Effector memory CD4-positive, alpha-beta T cell (primary cell): ENCODE data around the gene ATP4B.

ENCODE experiments used
- DNase-seq, 3 donors: peaks; one replicate each; pipeline ENCODE4 v3.0.0-alpha.2; 2020
- H3K27ac ChIP-seq: 2 replicates; pipeline ENCODE4 v1.7.0; 2013; ENCODE audit warnings: mild to moderate bottlenecking, low read length, moderate library complexity; ENCODE audit not compliant: insufficient read depth, poor library complexity, severe bottlenecking
- H3K27me3 ChIP-seq: replicated peaks from 2 replicates; pipeline ENCODE4 v1.7.0; 2013; ENCODE audit warnings: mild to moderate bottlenecking, low read length; ENCODE audit not compliant: insufficient read depth, control insufficient read depth, poor library complexity, severe bottlenecking
- H3K36me3 ChIP-seq: 2 replicates; pipeline ENCODE4 v1.7.0; 2013; ENCODE audit warnings: mild to moderate bottlenecking, low read length, moderate library complexity; ENCODE audit not compliant: control insufficient read depth, insufficient read depth
- H3K4me1 ChIP-seq: 2 replicates; pipeline ENCODE4 v1.7.0; 2013; ENCODE audit warnings: low read length, mild to moderate bottlenecking; ENCODE audit not compliant: control insufficient read depth, insufficient read depth, poor library complexity, severe bottlenecking
- H3K4me3 ChIP-seq: 2 replicates; pipeline ENCODE4 v1.7.0; 2013; ENCODE audit warnings: low read length, low read depth, mild to moderate bottlenecking; ENCODE audit not compliant: insufficient read depth, poor library complexity, severe bottlenecking
- H3K9me3 ChIP-seq: 2 replicates; pipeline ENCODE4 v1.7.0; 2013; ENCODE audit warnings: mild to moderate bottlenecking, low read length, moderate library complexity; ENCODE audit not compliant: control insufficient read depth

ATP4B gene

GRCh38 chr13:113607889-113608635 lies 49.9 kb downstream of the ATP4B start:
- peaks cover 10% of the 10 kb centered on the region for H3K36me3 ChIP-seq

GRCh38 chr13:113607056-113607888 lies 50.7 kb downstream of the ATP4B start:
- Histone ChIP-seq H3K4me3 (no peak overlapping the region), H3K36me3 (peaks cover 9% of the 10 kb centered on the region), H3K9me3 (no peaks in the 10 kb centered on the region), H3K27ac (no peak overlapping the region), H3K27me3 (no peaks in the 10 kb centered on the region), H3K4me1 (no peaks in the 10 kb centered on the region)
- no peak for DNase-seq

More at GRCh38 chr13:113607889-113608635, 49.9 kb downstream of the ATP4B start:
- H3K9me3 ChIP-seq, result no peaks in the 10 kb centered on the region
- H3K27ac ChIP-seq, result no peak overlapping the region
- no peak for DNase-seq
- H3K4me1 ChIP-seq, result no peaks in the 10 kb centered on the region
- H3K27me3 ChIP-seq, result no peaks in the 10 kb centered on the region
- no peak overlapping the region for H3K4me3 ChIP-seq

DNA sequence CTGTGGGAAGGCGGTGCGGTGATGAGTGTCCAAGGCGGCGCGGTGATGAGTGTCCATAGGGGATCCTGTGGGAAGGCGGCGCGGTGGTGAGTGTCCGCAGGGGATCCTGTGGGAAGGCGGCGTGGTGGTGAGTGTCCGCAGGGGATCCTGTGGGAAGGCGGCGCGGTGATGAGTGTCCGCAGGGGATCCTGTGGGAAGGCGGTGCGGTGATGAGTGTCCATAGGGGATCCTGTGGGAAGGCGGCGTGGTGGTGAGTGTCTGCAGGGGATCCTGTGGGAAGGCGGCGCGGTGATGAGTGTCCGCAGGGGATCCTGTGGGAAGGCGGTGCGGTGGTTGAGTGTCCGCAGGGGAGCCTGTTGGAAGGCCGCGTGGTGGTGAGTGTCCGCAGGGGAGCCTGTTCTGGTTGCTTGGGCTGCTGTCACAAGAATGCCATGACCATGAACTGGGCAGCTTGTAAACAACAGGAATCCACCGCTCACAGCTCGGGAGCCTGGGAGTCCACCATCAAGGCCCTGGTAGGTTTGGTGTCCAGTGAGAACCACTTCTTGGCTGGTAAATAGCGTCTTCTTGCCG lies 52.0 kb downstream of the ATP4B start:
- H3K9me3 ChIP-seq, result no peaks in the 10 kb centered on the region
- no peaks in the 10 kb centered on the region for H3K4me1 ChIP-seq
- no peak overlapping the region for H3K27ac ChIP-seq
- no peak overlapping the region for H3K4me3 ChIP-seq
- H3K36me3 ChIP-seq, result peaks cover under 1% of the 10 kb centered on the region
- H3K27me3 ChIP-seq, result no peaks in the 10 kb centered on the region
- DNase-seq, result no peak

- H3K36me3 ChIP-seq, result no peaks in the 10 kb centered on the region
- H3K4me1 ChIP-seq, result no peaks in the 10 kb centered on the region
- H3K27ac ChIP-seq, result no peak overlapping the region
Observed at GRCh38 chr13:113605461-113605860, 52.5 kb downstream of the ATP4B start.

GRCh38 chr13:113604186-113604585 lies 53.8 kb downstream of the ATP4B start:
- Histone ChIP-seq H3K4me1 (no peaks in the 10 kb centered on the region), H3K36me3 (no peaks in the 10 kb centered on the region), H3K27me3 (no peaks in the 10 kb centered on the region), H3K4me3 (no peak overlapping the region), H3K27ac (no peak overlapping the region), H3K9me3 (no peaks in the 10 kb centered on the region)
- DNase-seq, result no peak

More at GRCh38 chr13:113605461-113605860, 52.5 kb downstream of the ATP4B start:
- DNase-seq, result no peak
- Histone ChIP-seq H3K9me3 (no peaks in the 10 kb centered on the region), H3K27me3 (no peaks in the 10 kb centered on the region), H3K4me3 (no peak overlapping the region)

- H3K27ac ChIP-seq, result no peak overlapping the region
Observed at GRCh38 chr13:113603116-113603710, 54.8 kb downstream of the ATP4B start.

GRCh38 chr13:113602291-113602988 lies 55.6 kb downstream of the ATP4B start:
- Histone ChIP-seq H3K9me3 (no peaks in the 10 kb centered on the region), H3K4me1 (no peaks in the 10 kb centered on the region), H3K36me3 (peaks cover 6% of the 10 kb centered on the region), H3K27me3 (no peaks in the 10 kb centered on the region), H3K4me3 (no peak overlapping the region), H3K27ac (no peak overlapping the region)
- no peak for DNase-seq

More at GRCh38 chr13:113603116-113603710, 54.8 kb downstream of the ATP4B start:
- Histone ChIP-seq H3K27me3 (no peaks in the 10 kb centered on the region), H3K4me3 (no peak overlapping the region), H3K36me3 (peaks cover 3% of the 10 kb centered on the region), H3K4me1 (no peaks in the 10 kb centered on the region), H3K9me3 (no peaks in the 10 kb centered on the region)
- DNase-seq, result no peak

DNA sequence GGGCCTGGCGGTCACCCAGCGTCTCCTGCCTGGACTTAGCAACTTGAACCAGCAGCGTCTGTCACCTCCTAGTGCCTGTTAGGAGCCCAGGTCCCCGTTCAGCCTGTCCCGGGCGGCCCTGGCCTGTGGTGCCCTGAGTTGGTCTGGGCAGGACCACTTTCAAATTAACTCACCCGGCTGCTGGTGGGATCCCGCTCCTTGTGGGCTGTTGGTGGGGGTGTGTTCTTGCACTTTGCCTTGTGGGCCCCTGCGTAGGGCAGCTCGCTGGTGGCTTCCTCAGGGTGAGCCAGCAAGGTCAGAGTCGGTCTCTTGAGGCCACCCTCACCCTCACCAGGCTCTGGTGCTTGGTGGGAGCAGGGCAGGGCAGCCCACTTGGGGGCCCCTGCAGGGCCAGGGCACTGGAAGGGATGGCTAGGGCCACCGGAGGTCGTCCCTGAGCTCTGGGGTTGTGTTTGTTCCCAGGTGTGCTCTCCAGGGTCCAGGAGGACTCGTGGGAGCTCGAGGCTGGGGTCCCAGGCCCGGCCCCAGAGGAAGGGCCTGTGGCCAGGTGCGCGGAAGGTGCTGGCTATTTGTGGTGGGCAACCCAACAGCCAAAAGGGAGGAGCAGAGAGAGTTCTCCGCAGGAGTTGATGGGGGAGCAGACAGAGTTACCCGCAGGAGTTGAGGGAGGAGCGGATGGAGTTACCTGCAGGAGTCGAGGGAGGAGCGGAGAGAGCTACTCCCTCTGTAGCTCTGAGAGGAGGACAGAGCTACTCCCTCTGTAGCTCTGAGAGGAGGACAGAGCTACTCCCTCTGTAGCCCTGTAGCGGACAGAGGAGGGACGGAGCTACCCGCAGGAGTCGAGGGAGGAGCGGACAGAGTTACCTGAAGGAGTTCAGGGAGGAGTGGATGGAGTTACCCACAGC lies 56.6 kb downstream of the ATP4B start:
- H3K4me1 ChIP-seq, result no peaks in the 10 kb centered on the region
- peaks cover 11% of the 10 kb centered on the region for H3K36me3 ChIP-seq
- H3K9me3 ChIP-seq, result no peaks in the 10 kb centered on the region
- DNase-seq, result no peak
- no peak overlapping the region for H3K4me3 ChIP-seq
- no peaks in the 10 kb centered on the region for H3K27me3 ChIP-seq
- H3K27ac ChIP-seq, result no peak overlapping the region

DNA sequence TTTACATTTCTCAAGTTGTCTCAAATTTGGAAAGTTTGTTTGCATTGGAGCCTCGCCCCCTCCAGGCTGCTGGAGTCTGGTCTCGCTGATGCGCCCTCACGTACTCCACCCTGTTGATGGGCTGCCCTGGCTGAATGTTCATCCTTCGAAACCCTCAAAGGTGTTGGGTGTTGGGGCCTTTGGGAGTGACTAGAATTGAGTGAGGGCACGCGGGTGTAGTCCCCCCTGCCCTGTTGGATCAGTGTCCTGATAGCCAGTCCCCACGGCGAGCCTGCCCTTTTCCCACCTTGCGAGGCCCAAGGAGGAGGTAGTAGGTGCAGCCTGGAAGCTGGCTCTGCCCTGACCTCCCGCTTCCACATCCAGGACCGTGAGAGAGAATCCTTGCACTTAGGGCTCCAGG lies 58.6 kb downstream of the ATP4B start:
- no peaks in the 10 kb centered on the region for H3K4me1 ChIP-seq
- H3K27ac ChIP-seq, result no peak overlapping the region
- no peak overlapping the region for H3K4me3 ChIP-seq
- H3K36me3 ChIP-seq, result peaks cover 11% of the 10 kb centered on the region
- no peaks in the 10 kb centered on the region for H3K9me3 ChIP-seq
- no peaks in the 10 kb centered on the region for H3K27me3 ChIP-seq
- DNase-seq, result no peak
